ENCODE data around the gene WFIKKN1. TPM values are rescaled to one million over a fixed set of nuclear protein-coding genes. Genes with fewer than 3 reads are reported as not detected.

The WFIKKN1 gene
- total and polyA plus RNA-seq, 2 of the 13 experiments (the other 11 are each of a cell fraction or from before 2014, with no cell fraction given), result 1.7 to 4.9 TPM

DNA sequence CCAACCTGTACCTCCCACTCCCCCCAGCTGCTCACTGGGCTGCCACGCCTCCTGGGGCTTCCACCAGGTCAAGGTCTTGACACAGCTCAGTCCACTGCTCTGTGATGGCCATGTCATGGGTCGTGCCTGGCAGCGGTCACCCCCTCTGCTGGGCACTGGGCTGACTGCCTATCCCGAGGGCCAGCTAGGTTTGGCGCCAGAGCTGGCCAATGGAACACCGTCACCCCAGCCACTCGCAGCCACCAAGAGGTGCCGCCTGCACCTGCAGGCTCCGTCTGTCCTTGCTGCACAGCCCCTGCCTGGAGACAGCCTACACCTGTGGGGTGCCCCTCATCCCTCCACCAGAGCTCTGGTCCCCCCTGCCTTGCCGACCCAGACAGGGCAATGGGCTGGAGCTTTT is 45.4 kb upstream of the WFIKKN1 start (continued):
- TF ChIP-seq, protein P1, sequence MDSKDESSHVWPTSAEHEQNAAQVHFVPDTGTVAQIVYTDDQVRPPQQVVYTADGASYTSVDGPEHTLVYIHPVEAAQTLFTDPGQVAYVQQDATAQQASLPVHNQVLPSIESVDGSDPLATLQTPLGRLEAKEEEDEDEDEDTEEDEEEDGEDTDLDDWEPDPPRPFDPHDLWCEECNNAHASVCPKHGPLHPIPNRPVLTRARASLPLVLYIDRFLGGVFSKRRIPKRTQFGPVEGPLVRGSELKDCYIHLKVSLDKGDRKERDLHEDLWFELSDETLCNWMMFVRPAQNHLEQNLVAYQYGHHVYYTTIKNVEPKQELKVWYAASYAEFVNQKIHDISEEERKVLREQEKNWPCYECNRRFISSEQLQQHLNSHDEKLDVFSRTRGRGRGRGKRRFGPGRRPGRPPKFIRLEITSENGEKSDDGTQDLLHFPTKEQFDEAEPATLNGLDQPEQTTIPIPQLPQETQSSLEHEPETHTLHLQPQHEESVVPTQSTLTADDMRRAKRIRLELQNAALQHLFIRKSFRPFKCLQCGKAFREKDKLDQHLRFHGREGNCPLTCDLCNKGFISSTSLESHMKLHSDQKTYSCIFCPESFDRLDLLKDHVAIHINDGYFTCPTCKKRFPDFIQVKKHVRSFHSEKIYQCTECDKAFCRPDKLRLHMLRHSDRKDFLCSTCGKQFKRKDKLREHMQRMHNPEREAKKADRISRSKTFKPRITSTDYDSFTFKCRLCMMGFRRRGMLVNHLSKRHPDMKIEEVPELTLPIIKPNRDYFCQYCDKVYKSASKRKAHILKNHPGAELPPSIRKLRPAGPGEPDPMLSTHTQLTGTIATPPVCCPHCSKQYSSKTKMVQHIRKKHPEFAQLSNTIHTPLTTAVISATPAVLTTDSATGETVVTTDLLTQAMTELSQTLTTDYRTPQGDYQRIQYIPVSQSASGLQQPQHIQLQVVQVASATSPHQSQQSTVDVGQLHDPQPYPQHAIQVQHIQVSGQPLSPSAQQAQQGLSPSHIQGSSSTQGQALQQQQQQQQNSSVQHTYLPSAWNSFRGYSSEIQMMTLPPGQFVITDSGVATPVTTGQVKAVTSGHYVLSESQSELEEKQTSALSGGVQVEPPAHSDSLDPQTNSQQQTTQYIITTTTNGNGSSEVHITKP (CRISPR knock-in tag; IDR thresholded peaks at IDR 0.05; ENCODE audit: low read depth), result no peak
- no peak for TF ChIP-seq ZNF660 (CRISPR knock-in tag; IDR thresholded peaks at IDR 0.05; ENCODE audit: borderline replicate concordance, low read depth)
- no peak for TF ChIP-seq CHD2 (IDR thresholded peaks at IDR 0.05; ENCODE audit: low read depth, low read length)
- TF ChIP-seq NR2F1 (CRISPR knock-in tag; IDR thresholded peaks at IDR 0.05), result peak; percentile 22 to 80; a peak in 3 of 4 replicates
- TF ChIP-seq SRY (CRISPR knock-in tag; IDR thresholded peaks at IDR 0.05), result no peak
- TF ChIP-seq KDM5A (IDR thresholded peaks at IDR 0.05; ENCODE audit: borderline replicate concordance, low read length), result no peak
- no peak for TF ChIP-seq JUNB (CRISPR knock-in tag; IDR thresholded peaks at IDR 0.05; ENCODE audit: borderline replicate concordance)
- TF ChIP-seq RXRA (CRISPR knock-in tag; IDR thresholded peaks at IDR 0.05), result peak; percentile 55; the same call in 1 of the 2 replicates
- TF ChIP-seq YEATS2 (CRISPR knock-in tag; IDR thresholded peaks at IDR 0.05; ENCODE audit: borderline replicate concordance), result no peak
- TF ChIP-seq ZNF720 (CRISPR knock-in tag; IDR thresholded peaks at IDR 0.05), result no peak
- TF ChIP-seq SAP130 (CRISPR knock-in tag; IDR thresholded peaks at IDR 0.05; ENCODE audit: low read depth), result 0 out of 2 replicates have a peak, but pooled peaks have one; percentile 30
- no peak for TF ChIP-seq NFE2L2 (IDR thresholded peaks at IDR 0.05; ENCODE audit: low read length)
- peak; percentile 61; the same call in 1 of the 2 replicates for TF ChIP-seq CENPT (CRISPR knock-in tag; IDR thresholded peaks at IDR 0.05; ENCODE audit: low read depth)
- TF ChIP-seq KAT2B (IDR thresholded peaks at IDR 0.05; ENCODE audit: borderline replicate concordance, low read depth, low read length), result no peak
- TF ChIP-seq KDM2A (CRISPR knock-in tag; IDR thresholded peaks at IDR 0.05; ENCODE audit: borderline replicate concordance, low read depth), result peak; percentile 32; the same call in 1 of the 2 replicates
- TF ChIP-seq FOSL1 (CRISPR knock-in tag; IDR thresholded peaks at IDR 0.05; ENCODE audit: borderline replicate concordance), result no peak
- TF ChIP-seq ZFX (CRISPR knock-in tag; IDR thresholded peaks at IDR 0.05; ENCODE audit: low read depth), result no peak
- TF ChIP-seq HIVEP1 (CRISPR knock-in tag; IDR thresholded peaks at IDR 0.05), result peak; percentile 57; the same call in 1 of the 2 replicates
- peak; percentile 92 for TF ChIP-seq HNRNPL (IDR thresholded peaks at IDR 0.05; ENCODE audit: low read depth, low read length)
- TF ChIP-seq, protein P2, sequence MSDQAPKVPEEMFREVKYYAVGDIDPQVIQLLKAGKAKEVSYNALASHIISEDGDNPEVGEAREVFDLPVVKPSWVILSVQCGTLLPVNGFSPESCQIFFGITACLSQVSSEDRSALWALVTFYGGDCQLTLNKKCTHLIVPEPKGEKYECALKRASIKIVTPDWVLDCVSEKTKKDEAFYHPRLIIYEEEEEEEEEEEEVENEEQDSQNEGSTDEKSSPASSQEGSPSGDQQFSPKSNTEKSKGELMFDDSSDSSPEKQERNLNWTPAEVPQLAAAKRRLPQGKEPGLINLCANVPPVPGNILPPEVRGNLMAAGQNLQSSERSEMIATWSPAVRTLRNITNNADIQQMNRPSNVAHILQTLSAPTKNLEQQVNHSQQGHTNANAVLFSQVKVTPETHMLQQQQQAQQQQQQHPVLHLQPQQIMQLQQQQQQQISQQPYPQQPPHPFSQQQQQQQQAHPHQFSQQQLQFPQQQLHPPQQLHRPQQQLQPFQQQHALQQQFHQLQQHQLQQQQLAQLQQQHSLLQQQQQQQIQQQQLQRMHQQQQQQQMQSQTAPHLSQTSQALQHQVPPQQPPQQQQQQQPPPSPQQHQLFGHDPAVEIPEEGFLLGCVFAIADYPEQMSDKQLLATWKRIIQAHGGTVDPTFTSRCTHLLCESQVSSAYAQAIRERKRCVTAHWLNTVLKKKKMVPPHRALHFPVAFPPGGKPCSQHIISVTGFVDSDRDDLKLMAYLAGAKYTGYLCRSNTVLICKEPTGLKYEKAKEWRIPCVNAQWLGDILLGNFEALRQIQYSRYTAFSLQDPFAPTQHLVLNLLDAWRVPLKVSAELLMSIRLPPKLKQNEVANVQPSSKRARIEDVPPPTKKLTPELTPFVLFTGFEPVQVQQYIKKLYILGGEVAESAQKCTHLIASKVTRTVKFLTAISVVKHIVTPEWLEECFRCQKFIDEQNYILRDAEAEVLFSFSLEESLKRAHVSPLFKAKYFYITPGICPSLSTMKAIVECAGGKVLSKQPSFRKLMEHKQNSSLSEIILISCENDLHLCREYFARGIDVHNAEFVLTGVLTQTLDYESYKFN (CRISPR knock-in tag; conservative IDR thresholded peaks at IDR 0.05), result peak; percentile 34; the same call in 1 of the 2 replicates
- no peak for TF ChIP-seq KMT2A (CRISPR knock-in tag; IDR thresholded peaks at IDR 0.05)
- TF ChIP-seq ZBTB8A (CRISPR knock-in tag; IDR thresholded peaks at IDR 0.05; ENCODE audit: borderline replicate concordance, low read depth), result no peak
- TF ChIP-seq STAG1 (CRISPR knock-in tag; IDR thresholded peaks at IDR 0.05), result peak; percentile 26
- TF ChIP-seq CBX2 (IDR thresholded peaks at IDR 0.05; ENCODE audit: low read depth, low read length), result no peak
- no peak for TF ChIP-seq CBX2 (CRISPR knock-in tag; IDR thresholded peaks at IDR 0.05; ENCODE audit: low read depth)
- TF ChIP-seq MAF1 (CRISPR knock-in tag; IDR thresholded peaks at IDR 0.05; ENCODE audit: borderline replicate concordance), result no peak
